ENCODE measurements around the gene SMC1B. TPM values are rescaled to one million over a fixed set of nuclear protein-coding genes. Genes with fewer than 3 reads are reported as not detected.
A peak's percentile ranks its signal among the peaks of the same experiment; 100 is the strongest.

Gene SMC1B
- total RNA-seq, 3 donors from 2014 or later (not counting 1 experiment from before 2014, with no cell fraction given) = 0.07 to 0.09 TPM; not detected in 1

DNA sequence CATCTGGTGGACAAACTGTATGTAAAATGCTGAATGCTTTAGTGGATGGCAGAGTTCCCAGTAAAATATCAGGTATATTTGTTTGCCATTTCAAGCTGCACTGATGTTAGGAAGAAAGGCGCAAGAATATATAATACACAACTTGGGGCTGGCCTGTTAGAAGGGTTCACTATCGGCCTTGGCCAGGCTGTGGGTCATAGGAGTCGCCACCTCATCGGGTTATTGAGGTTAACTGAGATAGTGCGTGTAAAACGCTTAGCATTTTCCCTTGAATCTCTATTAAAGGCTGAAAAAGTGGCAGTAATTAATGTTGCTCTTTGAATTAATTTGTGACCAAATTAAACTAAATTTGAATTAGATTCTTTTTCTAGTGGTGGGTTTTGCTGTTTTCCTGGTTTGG, 98.6 kb downstream of the SMC1B start:
- H3K9me3 Mint-ChIP-seq = no peaks in the 10 kb centered on the region
- no peaks in the 10 kb centered on the region for H3K9me3 ChIP-seq (ENCODE audit: control insufficient read depth, insufficient read depth, low read length)
- no peak overlapping the region for H3K4me3 ChIP-seq (ENCODE audit: low read length)
- H3K4me1 ChIP-seq (ENCODE audit: control insufficient read depth, insufficient read depth, low read length) = peaks cover 43% of the 10 kb centered on the region
- no peak for ATAC-seq
- H3K4me3 Mint-ChIP-seq = no peak overlapping the region
- no peaks in the 10 kb centered on the region for H3K27me3 Mint-ChIP-seq (ENCODE audit: low read depth in 2 of 2)
- H3K36me3 Mint-ChIP-seq = no peaks in the 10 kb centered on the region
- 97% methylated on average over 6 of the region's 6 CpGs for WGBS (ENCODE audit: insufficient coverage)
- TF ChIP-seq, protein P1, sequence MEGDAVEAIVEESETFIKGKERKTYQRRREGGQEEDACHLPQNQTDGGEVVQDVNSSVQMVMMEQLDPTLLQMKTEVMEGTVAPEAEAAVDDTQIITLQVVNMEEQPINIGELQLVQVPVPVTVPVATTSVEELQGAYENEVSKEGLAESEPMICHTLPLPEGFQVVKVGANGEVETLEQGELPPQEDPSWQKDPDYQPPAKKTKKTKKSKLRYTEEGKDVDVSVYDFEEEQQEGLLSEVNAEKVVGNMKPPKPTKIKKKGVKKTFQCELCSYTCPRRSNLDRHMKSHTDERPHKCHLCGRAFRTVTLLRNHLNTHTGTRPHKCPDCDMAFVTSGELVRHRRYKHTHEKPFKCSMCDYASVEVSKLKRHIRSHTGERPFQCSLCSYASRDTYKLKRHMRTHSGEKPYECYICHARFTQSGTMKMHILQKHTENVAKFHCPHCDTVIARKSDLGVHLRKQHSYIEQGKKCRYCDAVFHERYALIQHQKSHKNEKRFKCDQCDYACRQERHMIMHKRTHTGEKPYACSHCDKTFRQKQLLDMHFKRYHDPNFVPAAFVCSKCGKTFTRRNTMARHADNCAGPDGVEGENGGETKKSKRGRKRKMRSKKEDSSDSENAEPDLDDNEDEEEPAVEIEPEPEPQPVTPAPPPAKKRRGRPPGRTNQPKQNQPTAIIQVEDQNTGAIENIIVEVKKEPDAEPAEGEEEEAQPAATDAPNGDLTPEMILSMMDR (IDR thresholded peaks at IDR 0.05) = no peak
- intact Hi-C loops (cut with micrococcal nuclease) = loop anchor here (10.0 kb wide), 1 partner anchor 970 kb away; no protein-coding TSS in a partner anchor
- H3K27me3 ChIP-seq (ENCODE audit: control insufficient read depth, insufficient read depth, low read length) = no peaks in the 10 kb centered on the region
- peak overlapping the region; percentile 18 to 56 for H3K27ac Mint-ChIP-seq
- H3K4me1 Mint-ChIP-seq = peaks cover 35 to 40% of the 10 kb centered on the region in 2 donors
- no peak for DNase-seq
- H3K36me3 ChIP-seq (ENCODE audit: control insufficient read depth, insufficient read depth, low read length) = no peaks in the 10 kb centered on the region
- H3K27ac ChIP-seq (ENCODE audit: low read length) = no peak overlapping the region

DNA sequence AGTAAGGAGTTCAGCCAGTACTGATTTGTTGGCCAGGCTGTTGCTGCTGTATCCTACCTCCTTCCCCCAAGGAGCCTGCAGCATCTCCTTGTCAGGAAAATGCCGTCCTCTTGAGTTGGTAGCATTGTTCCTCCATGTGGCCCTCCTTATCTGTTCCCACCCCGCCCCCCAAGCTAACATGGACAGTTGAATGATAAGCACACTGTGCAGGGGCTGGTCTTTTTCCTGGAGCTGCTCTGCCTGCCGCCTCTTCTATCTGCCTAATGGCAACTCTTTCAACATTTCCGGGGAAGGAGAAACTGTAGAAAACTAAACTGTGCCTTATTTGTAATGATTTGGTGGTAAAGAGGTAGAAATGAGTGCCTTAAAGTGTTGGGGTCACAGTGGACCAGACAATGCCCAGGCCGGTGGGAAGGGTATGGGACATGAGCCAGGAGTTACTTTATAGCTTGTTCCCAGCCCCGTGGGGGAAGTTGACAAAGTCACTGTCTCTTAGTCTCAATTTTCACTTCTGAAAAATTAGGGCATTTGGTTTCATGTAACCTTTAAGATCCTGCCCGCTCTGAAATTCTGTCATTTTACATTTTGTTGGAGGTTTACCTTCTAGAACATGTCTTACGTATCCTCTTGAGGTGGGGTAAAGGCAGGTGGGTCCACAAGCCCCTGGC, 99.2 kb downstream of the SMC1B start:
- 87% methylated on average over 8 of the region's 8 CpGs for WGBS (ENCODE audit: insufficient coverage)
- intact Hi-C loops (cut with micrococcal nuclease) = loop anchor here (10.0 kb wide), 1 partner anchor 971 kb away; no protein-coding TSS in a partner anchor
- Histone ChIP-seq H3K4me1 (ENCODE audit: control insufficient read depth, insufficient read depth, low read length) (peaks cover 40% of the 10 kb centered on the region), H3K27ac (ENCODE audit: low read length) (no peak overlapping the region), H3K9me3 (ENCODE audit: control insufficient read depth, insufficient read depth, low read length) (no peaks in the 10 kb centered on the region), H3K4me3 (ENCODE audit: low read length) (no peak overlapping the region), H3K36me3 (ENCODE audit: control insufficient read depth, insufficient read depth, low read length) (no peaks in the 10 kb centered on the region), H3K27me3 (ENCODE audit: control insufficient read depth, insufficient read depth, low read length) (no peaks in the 10 kb centered on the region)
- peak overlapping the region in 1 of 2 donors; percentile 49 for H3K27ac Mint-ChIP-seq
- H3K27me3 Mint-ChIP-seq (ENCODE audit: low read depth in 2 of 2) = no peaks in the 10 kb centered on the region
- no peak overlapping the region for H3K4me3 Mint-ChIP-seq
- no peaks in the 10 kb centered on the region for H3K9me3 Mint-ChIP-seq
- H3K4me1 Mint-ChIP-seq = peaks cover 31 to 39% of the 10 kb centered on the region in 2 donors
- TF ChIP-seq, protein P1 (IDR thresholded peaks at IDR 0.05) = no peak
- H3K36me3 Mint-ChIP-seq = no peaks in the 10 kb centered on the region
- DNase-seq (no peak), ATAC-seq (no peak)

DNA sequence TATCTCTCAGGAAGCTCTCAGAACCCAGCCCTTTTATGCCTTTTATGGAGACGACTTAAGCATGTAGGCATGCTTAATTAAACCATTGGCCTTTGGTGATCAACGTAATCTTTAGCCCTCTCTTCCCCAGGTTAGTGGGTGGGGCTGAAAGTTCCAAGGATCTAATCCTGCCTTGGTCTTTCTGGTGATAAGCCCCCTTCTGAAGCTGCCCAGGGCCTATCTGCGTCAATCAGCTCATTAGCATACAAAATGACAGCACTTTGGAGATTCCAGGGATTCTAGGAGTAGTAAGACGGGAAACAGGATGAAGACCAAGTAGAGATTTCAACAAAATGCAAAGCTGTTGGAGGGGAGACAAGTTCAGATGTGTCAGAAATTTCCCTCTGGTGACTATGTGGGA, 100.5 kb downstream of the SMC1B start:
- Histone ChIP-seq H3K27me3 (ENCODE audit: control insufficient read depth, insufficient read depth, low read length) (no peaks in the 10 kb centered on the region), H3K4me3 (ENCODE audit: low read length) (no peak overlapping the region), H3K4me1 (ENCODE audit: control insufficient read depth, insufficient read depth, low read length) (peaks cover 36% of the 10 kb centered on the region), H3K36me3 (ENCODE audit: control insufficient read depth, insufficient read depth, low read length) (no peaks in the 10 kb centered on the region), H3K27ac (ENCODE audit: low read length) (no peak overlapping the region), H3K9me3 (ENCODE audit: control insufficient read depth, insufficient read depth, low read length) (no peaks in the 10 kb centered on the region)
- DNase-seq (no peak), ATAC-seq (no peak)
- Mint-ChIP-seq H3K36me3 (no peaks in the 10 kb centered on the region), H3K27ac (peak overlapping the region in 1 of 2 donors; percentile 48), H3K4me3 (no peak overlapping the region), H3K9me3 (no peaks in the 10 kb centered on the region), H3K4me1 (peaks cover 25 to 33% of the 10 kb centered on the region in 2 donors), H3K27me3 (ENCODE audit: low read depth in 2 of 2) (no peaks in the 10 kb centered on the region)
- WGBS (ENCODE audit: insufficient coverage) = 94% methylated on average over 4 of the region's 4 CpGs
- intact Hi-C loops (cut with micrococcal nuclease) = loop anchor here (10.0 kb wide), 1 partner anchor 972 kb away; no protein-coding TSS in a partner anchor
- TF ChIP-seq, protein P1 (IDR thresholded peaks at IDR 0.05) = no peak
